Measurements from ENCODE around the gene P2RY13.

Gene P2RY13

GRCh38 chr3:151329363-151329762 lies at the start of gene P2RY13:
TSS of gene P2RY13 (minus strand) at chr3:151329549. CDS start at chr3:151329528, 21 bp downstream.
- DNase-seq: no peak

GRCh38 chr3:151377768-151378385 lies 48.5 kb upstream of the P2RY13 start:
- no peak for DNase-seq

- no peak for DNase-seq
Measured at GRCh38 chr3:151372063-151372820, 42.9 kb upstream of the P2RY13 start.

- DNase-seq: no peak
Measured at GRCh38 chr3:151371526-151371925, 42.2 kb upstream of the P2RY13 start.

GRCh38 chr3:151367448-151367847 lies 38.1 kb upstream of the P2RY13 start:
- DNase-seq: no peak

GRCh38 chr3:151366993-151367392 lies 37.6 kb upstream of the P2RY13 start:
- DNase-seq: no peak

- DNase-seq: no peak
Measured at GRCh38 chr3:151362751-151363174, 33.4 kb upstream of the P2RY13 start.

- DNase-seq: no peak
Measured at GRCh38 chr3:151357463-151357850, 28.1 kb upstream of the P2RY13 start.

GRCh38 chr3:151356794-151357462 lies 27.6 kb upstream of the P2RY13 start:
- DNase-seq: no peak

GRCh38 chr3:151351648-151352047 lies 22.3 kb upstream of the P2RY13 start:
- DNase-seq: no peak

- DNase-seq: no peak
Measured at GRCh38 chr3:151351219-151351618, 21.9 kb upstream of the P2RY13 start.

- no peak for DNase-seq
Measured at GRCh38 chr3:151350656-151351055, 21.3 kb upstream of the P2RY13 start.

GRCh38 chr3:151347432-151347831 lies 18.1 kb upstream of the P2RY13 start:
- DNase-seq: no peak

GRCh38 chr3:151346292-151346691 lies 16.9 kb upstream of the P2RY13 start:
- DNase-seq: no peak

- no peak for DNase-seq
Measured at GRCh38 chr3:151345859-151346258, 16.5 kb upstream of the P2RY13 start.

- no peak for DNase-seq
Measured at GRCh38 chr3:151331696-151332095, 2.3 kb upstream of the P2RY13 start.

- no peak for DNase-seq
Measured at GRCh38 chr3:151330899-151331298, 1.6 kb upstream of the P2RY13 start.

- no peak for DNase-seq
Measured at GRCh38 chr3:151330379-151330778, 1.0 kb upstream of the P2RY13 start.

GRCh38 chr3:151328298-151328995 lies 902 bp downstream of the P2RY13 start:
- no peak for DNase-seq

- no peak for DNase-seq
Measured at GRCh38 chr3:151327571-151328198, 1.7 kb downstream of the P2RY13 start.

GRCh38 chr3:151322511-151322910 lies 6.8 kb downstream of the P2RY13 start:
- DNase-seq: no peak

GRCh38 chr3:151321526-151321925 lies 7.8 kb downstream of the P2RY13 start:
- no peak for DNase-seq

GRCh38 chr3:151320131-151320530 lies 9.2 kb downstream of the P2RY13 start:
- no peak for DNase-seq

Measured in DMS 273 treated with DMSO at 0.1 percent for 48 hours (cell line).